ENCODE data around the gene GPR34. TPM values are rescaled to one million over a fixed set of nuclear protein-coding genes. Genes with fewer than 3 reads are reported as not detected.

The GPR34 gene
- total and polyA plus RNA-seq, 2 of the 4 experiments (the other 2 are of a cell fraction): not detected

- no peaks in the 10 kb centered on the region for H3K36me3 ChIP-seq (ENCODE audit: control insufficient read depth, insufficient read depth, low read length)
- H4K5ac ChIP-seq (ENCODE audit: low read depth, low read length): no peak overlapping the region
- CTCF ChIA-PET: no interaction called here
- in situ Hi-C loops (cut with MboI; ENCODE audit: low sequenced_read_pairs) (no loop called here), intact Hi-C loops (cut with micrococcal nuclease) (loop anchor here (10.0 kb wide), 2 partner anchors 179 to 459 kb away; no protein-coding TSS in a partner anchor), dilution Hi-C loops (cut with HindIII; ENCODE audit: low sequenced_read_pairs, unreplicated experiment) (no loop called here)
- 33% methylated on average over 1 of the region's 1 CpG; no CpG with 5 or more reads in 1 of the 2 experiments for WGBS, 2 experiments (ENCODE audit: extremely low coverage in 2 of 2, insufficient read length in 1 of 2)
- H3K79me1 ChIP-seq (ENCODE audit: low read depth in 1 of 2, low read length in 2 of 2): no peaks in the 10 kb centered on the region
- no peaks in the 10 kb centered on the region for H3K4me1 ChIP-seq (ENCODE audit: control insufficient read depth, insufficient read depth, low read length)
- no peak overlapping the region for H3K27ac ChIP-seq (ENCODE audit: insufficient read depth, low read length)
- H2AK5ac ChIP-seq (ENCODE audit: low read depth, low read length): no peak overlapping the region
- H4K91ac ChIP-seq (ENCODE audit: insufficient read depth, low read depth, low read length): no peak overlapping the region
- no peak for DNase-seq
- H3K4me3 ChIP-seq (ENCODE audit: insufficient read depth, low read depth, low read length): no peak overlapping the region
- H2BK20ac ChIP-seq (ENCODE audit: low read depth, low read length): no peak overlapping the region
- H2AK9ac ChIP-seq (replicated peaks; ENCODE audit: low read depth, low read length, poor library complexity): no peak overlapping the region
- H3K56ac ChIP-seq (ENCODE audit: extremely low read depth, insufficient read depth, low read length): no peak overlapping the region
- no peak overlapping the region for H2BK15ac ChIP-seq (ENCODE audit: low read depth, low read length)
- POLR2A ChIA-PET (ENCODE audit: unreplicated experiment): no interaction called here
- H3K9me1 ChIP-seq (ENCODE audit: insufficient read depth, low read length): no peaks in the 10 kb centered on the region
- no peaks in the 10 kb centered on the region for H3K9me3 ChIP-seq (ENCODE audit: control insufficient read depth, insufficient read depth, low read length)
- H3K18ac ChIP-seq (ENCODE audit: low read depth, low read length): no peak overlapping the region
- no peak overlapping the region for H3K23ac ChIP-seq (ENCODE audit: low read depth, low read length)
- H3K27me3 ChIP-seq (ENCODE audit: control insufficient read depth, insufficient read depth, low read length): no peaks in the 10 kb centered on the region; the same call in 1 of the 2 replicates
- H2BK5ac ChIP-seq (ENCODE audit: low read depth, low read length, poor library complexity, severe bottlenecking): no peak overlapping the region
- no peak overlapping the region for H2BK120ac ChIP-seq (ENCODE audit: low read depth, low read length)
- no peak overlapping the region for H3K4me2 ChIP-seq (ENCODE audit: low read depth, low read length)
- BruUV-seq (replicated peaks): no TSS peak
- no peaks in the 10 kb centered on the region for H4K20me1 ChIP-seq (ENCODE audit: insufficient read depth, low read length)
- no peak overlapping the region for H2AFZ ChIP-seq (replicated peaks; ENCODE audit: low read length, poor library complexity)
- H3K9ac ChIP-seq (ENCODE audit: low read depth, low read length): no peak overlapping the region
- ATAC-seq (ENCODE audit: low read depth): no peak
- no peak overlapping the region for H4K8ac ChIP-seq (ENCODE audit: low read depth in 2 of 2, low read length in 2 of 2)
- TF ChIP-seq MAZ (IDR thresholded peaks at IDR 0.05; ENCODE audit: borderline replicate concordance, low read depth, low read length) (no peak), SMC3 (IDR thresholded peaks at IDR 0.05; ENCODE audit: low read depth, low read length) (no peak), RAD21 (IDR thresholded peaks at IDR 0.05; ENCODE audit: low read length) (no peak), POLR2A (IDR thresholded peaks at IDR 0.05; ENCODE audit: low read depth, low read length) (no peak), MXI1 (IDR thresholded peaks at IDR 0.05; ENCODE audit: borderline replicate concordance, low read depth, low read length) (no peak), FOS (IDR thresholded peaks at IDR 0.05; ENCODE audit: low read depth, low read length) (no peak), BHLHE40 (IDR thresholded peaks at IDR 0.05; ENCODE audit: low read depth, low read length) (no peak), CEBPB (IDR thresholded peaks at IDR 0.05; ENCODE audit: low read depth, low read length) (no peak), RFX5 (IDR thresholded peaks at IDR 0.05; ENCODE audit: low read depth, low read length) (no peak), NFE2L2 (IDR thresholded peaks at IDR 0.05; ENCODE audit: low read depth, low read length) (no peak), CHD1 (IDR thresholded peaks at IDR 0.05; ENCODE audit: low read depth, low read length) (no peak), MAFK (IDR thresholded peaks at IDR 0.05; ENCODE audit: low read depth, low read length) (no peak), USF2 (IDR thresholded peaks at IDR 0.05; ENCODE audit: low read depth, low read length) (no peak), RCOR1 (IDR thresholded peaks at IDR 0.05; ENCODE audit: insufficient replicate concordance, low read length) (no peak)
- TF ChIP-seq, protein P1, sequence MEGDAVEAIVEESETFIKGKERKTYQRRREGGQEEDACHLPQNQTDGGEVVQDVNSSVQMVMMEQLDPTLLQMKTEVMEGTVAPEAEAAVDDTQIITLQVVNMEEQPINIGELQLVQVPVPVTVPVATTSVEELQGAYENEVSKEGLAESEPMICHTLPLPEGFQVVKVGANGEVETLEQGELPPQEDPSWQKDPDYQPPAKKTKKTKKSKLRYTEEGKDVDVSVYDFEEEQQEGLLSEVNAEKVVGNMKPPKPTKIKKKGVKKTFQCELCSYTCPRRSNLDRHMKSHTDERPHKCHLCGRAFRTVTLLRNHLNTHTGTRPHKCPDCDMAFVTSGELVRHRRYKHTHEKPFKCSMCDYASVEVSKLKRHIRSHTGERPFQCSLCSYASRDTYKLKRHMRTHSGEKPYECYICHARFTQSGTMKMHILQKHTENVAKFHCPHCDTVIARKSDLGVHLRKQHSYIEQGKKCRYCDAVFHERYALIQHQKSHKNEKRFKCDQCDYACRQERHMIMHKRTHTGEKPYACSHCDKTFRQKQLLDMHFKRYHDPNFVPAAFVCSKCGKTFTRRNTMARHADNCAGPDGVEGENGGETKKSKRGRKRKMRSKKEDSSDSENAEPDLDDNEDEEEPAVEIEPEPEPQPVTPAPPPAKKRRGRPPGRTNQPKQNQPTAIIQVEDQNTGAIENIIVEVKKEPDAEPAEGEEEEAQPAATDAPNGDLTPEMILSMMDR (conservative IDR thresholded peaks at IDR 0.05; ENCODE audit: low read depth, low read length): no peak
- TF ChIP-seq, protein P2, sequence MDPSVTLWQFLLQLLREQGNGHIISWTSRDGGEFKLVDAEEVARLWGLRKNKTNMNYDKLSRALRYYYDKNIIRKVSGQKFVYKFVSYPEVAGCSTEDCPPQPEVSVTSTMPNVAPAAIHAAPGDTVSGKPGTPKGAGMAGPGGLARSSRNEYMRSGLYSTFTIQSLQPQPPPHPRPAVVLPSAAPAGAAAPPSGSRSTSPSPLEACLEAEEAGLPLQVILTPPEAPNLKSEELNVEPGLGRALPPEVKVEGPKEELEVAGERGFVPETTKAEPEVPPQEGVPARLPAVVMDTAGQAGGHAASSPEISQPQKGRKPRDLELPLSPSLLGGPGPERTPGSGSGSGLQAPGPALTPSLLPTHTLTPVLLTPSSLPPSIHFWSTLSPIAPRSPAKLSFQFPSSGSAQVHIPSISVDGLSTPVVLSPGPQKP (IDR thresholded peaks at IDR 0.05; ENCODE audit: borderline replicate concordance, low read depth, low read length): no peak
- no peak overlapping the region for H3K4ac ChIP-seq (ENCODE audit: low read depth, low read length)
- H3K14ac ChIP-seq (replicated peaks; ENCODE audit: low read depth, low read length): no peak overlapping the region
Measured at GRCh38 chrX:41733939-41734338, 45.2 kb downstream of the GPR34 start.
